Measurements from ENCODE around the gene EGR1.

The EGR1 gene

DNA sequence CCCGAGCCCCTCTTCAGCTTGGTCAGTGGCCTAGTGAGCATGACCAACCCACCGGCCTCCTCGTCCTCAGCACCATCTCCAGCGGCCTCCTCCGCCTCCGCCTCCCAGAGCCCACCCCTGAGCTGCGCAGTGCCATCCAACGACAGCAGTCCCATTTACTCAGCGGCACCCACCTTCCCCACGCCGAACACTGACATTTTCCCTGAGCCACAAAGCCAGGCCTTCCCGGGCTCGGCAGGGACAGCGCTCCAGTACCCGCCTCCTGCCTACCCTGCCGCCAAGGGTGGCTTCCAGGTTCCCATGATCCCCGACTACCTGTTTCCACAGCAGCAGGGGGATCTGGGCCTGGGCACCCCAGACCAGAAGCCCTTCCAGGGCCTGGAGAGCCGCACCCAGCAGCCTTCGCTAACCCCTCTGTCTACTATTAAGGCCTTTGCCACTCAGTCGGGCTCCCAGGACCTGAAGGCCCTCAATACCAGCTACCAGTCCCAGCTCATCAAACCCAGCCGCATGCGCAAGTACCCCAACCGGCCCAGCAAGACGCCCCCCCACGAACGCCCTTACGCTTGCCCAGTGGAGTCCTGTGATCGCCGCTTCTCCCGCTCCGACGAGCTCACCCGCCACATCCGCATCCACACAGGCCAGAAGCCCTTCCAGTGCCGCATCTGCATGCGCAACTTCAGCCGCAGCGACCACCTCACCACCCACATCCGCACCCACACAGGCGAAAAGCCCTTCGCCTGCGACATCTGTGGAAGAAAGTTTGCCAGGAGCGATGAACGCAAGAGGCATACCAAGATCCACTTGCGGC, 1.8 kb downstream of the EGR1 start:
- TF ChIP-seq, protein P1, sequence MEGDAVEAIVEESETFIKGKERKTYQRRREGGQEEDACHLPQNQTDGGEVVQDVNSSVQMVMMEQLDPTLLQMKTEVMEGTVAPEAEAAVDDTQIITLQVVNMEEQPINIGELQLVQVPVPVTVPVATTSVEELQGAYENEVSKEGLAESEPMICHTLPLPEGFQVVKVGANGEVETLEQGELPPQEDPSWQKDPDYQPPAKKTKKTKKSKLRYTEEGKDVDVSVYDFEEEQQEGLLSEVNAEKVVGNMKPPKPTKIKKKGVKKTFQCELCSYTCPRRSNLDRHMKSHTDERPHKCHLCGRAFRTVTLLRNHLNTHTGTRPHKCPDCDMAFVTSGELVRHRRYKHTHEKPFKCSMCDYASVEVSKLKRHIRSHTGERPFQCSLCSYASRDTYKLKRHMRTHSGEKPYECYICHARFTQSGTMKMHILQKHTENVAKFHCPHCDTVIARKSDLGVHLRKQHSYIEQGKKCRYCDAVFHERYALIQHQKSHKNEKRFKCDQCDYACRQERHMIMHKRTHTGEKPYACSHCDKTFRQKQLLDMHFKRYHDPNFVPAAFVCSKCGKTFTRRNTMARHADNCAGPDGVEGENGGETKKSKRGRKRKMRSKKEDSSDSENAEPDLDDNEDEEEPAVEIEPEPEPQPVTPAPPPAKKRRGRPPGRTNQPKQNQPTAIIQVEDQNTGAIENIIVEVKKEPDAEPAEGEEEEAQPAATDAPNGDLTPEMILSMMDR (IDR thresholded peaks at IDR 0.05; ENCODE audit: low read depth, low read length, missing control alignments), result no peak
- no peak for DNase-seq (ENCODE audit: low read depth)
- peak overlapping the region; percentile 8; the same call in 1 of the 2 replicates for H3K4me3 ChIP-seq (ENCODE audit: low read depth, low read length)

DNA sequence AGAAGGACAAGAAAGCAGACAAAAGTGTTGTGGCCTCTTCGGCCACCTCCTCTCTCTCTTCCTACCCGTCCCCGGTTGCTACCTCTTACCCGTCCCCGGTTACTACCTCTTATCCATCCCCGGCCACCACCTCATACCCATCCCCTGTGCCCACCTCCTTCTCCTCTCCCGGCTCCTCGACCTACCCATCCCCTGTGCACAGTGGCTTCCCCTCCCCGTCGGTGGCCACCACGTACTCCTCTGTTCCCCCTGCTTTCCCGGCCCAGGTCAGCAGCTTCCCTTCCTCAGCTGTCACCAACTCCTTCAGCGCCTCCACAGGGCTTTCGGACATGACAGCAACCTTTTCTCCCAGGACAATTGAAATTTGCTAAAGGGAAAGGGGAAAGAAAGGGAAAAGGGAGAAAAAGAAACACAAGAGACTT, 2.4 kb downstream of the EGR1 start:
- H3K4me3 ChIP-seq (ENCODE audit: low read depth, low read length), result no peak overlapping the region
- TF ChIP-seq, protein P1 (IDR thresholded peaks at IDR 0.05; ENCODE audit: low read depth, low read length, missing control alignments), result no peak
- no peak for DNase-seq (ENCODE audit: low read depth)

DNA sequence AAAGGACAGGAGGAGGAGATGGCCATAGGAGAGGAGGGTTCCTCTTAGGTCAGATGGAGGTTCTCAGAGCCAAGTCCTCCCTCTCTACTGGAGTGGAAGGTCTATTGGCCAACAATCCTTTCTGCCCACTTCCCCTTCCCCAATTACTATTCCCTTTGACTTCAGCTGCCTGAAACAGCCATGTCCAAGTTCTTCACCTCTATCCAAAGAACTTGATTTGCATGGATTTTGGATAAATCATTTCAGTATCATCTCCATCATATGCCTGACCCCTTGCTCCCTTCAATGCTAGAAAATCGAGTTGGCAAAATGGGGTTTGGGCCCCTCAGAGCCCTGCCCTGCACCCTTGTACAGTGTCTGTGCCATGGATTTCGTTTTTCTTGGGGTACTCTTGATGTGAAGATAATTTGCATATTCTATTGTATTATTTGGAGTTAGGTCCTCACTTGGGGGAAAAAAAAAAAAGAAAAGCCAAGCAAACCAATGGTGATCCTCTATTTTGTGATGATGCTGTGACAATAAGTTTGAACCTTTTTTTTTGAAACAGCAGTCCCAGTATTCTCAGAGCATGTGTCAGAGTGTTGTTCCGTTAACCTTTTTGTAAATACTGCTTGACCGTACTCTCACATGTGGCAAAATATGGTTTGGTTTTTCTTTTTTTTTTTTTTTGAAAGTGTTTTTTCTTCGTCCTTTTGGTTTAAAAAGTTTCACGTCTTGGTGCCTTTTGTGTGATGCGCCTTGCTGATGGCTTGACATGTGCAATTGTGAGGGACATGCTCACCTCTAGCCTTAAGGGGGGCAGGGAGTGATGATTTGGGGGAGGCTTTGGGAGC, 3.1 kb downstream of the EGR1 start:
- DNase-seq (ENCODE audit: low read depth), result no peak
- TF ChIP-seq, protein P1 (IDR thresholded peaks at IDR 0.05; ENCODE audit: low read depth, low read length, missing control alignments), result no peak
- H3K4me3 ChIP-seq (ENCODE audit: low read depth, low read length), result no peak overlapping the region

DNA sequence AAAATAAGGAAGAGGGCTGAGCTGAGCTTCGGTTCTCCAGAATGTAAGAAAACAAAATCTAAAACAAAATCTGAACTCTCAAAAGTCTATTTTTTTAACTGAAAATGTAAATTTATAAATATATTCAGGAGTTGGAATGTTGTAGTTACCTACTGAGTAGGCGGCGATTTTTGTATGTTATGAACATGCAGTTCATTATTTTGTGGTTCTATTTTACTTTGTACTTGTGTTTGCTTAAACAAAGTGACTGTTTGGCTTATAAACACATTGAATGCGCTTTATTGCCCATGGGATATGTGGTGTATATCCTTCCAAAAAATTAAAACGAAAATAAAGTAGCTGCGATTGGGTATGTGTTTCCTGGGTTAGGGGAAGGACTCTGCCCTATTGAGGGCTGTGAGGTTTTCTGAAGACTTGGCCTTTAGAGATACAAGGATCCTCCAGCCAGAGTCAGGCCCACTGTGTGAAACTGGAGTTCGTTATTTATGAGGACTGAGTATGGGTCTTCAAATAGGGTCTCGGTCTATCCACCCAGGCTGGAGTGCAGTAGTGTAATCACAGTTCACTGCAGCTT, 3.8 kb downstream of the EGR1 start:
- DNase-seq (ENCODE audit: low read depth), result no peak
- TF ChIP-seq, protein P1 (IDR thresholded peaks at IDR 0.05; ENCODE audit: low read depth, low read length, missing control alignments), result no peak
- H3K4me3 ChIP-seq (ENCODE audit: low read depth, low read length), result no peak overlapping the region

DNA sequence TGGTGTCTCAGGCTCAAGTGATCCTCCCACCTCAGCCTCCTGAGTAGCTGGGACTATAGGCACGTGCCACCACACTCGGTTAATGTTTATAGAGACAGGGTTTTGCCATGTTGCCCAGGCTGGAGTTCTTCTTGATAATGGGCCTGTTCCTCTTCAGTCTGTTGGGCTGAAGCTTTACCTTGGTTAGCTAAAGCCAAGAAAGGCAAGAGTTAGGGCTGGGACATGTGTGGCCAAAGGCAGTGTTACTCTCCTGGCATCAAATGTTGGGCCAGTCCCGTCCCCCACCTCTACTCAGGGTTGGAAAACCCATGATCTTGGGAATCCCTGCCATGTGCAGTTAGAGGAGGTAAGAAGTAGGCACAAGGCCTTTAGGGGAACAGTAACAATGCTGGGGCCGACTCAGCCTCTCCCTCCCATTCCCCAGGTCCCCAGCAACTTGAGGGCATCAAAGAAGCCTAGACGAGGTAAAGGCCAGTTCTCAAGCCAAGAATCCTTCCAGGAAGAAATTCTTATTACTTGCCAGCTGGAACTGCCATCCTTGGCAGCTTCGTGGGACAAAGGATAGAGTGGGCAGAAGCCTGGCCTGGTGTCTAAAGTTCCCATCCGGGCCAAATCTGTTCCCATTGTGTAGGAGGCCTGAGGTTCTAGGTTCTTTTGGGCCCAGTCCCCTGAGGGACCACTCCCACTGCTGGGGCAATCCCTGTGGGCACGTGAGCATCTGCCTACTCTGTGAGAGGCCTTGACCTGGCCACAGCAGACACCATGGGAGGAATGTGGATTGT, 4.5 kb downstream of the EGR1 start:
- TF ChIP-seq, protein P1 (IDR thresholded peaks at IDR 0.05; ENCODE audit: low read depth, low read length, missing control alignments), result no peak

DNA sequence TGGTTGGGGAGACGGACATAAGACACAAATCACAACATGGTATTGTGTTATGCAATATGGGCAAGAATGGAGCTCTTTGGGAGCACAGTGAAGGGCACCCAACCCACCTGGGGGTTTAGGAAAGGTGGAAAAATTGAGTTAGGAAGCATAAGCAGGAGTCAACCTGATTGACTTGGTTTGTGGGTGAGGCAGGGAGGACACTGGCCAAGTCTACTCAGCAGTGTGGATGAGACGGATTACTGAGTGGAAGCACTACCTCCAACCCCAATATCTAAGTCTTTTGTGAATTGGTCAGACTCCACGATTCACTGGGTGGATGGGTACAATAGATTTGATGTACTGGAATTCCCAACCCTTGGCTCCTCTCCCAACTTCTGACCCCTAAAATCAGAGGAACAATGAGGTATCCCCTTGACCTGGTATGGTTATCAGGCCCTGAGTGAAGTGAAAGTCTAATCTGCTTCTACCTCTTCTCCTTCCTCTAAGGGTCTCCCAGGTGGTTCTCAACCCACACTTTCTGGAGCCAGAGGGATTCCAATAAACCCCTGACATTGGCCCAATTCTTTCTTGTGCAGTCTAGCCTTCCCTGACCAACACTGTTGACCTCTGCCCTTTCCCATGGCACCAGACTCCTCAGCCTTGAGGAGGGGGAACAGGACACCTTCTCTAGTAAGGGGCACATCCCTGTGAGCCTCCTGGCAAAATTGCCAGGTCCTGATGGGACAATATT, 5.2 kb downstream of the EGR1 start:
- DNase-seq (ENCODE audit: low read depth), result no peak
- no peak overlapping the region for H3K4me3 ChIP-seq (ENCODE audit: low read depth, low read length)
- TF ChIP-seq, protein P1 (IDR thresholded peaks at IDR 0.05; ENCODE audit: low read depth, low read length, missing control alignments), result no peak

More for the DNA sequence above, 4.5 kb downstream of the EGR1 start:
- no peak overlapping the region for H3K4me3 ChIP-seq (ENCODE audit: low read depth, low read length)
- DNase-seq (ENCODE audit: low read depth), result no peak
